Suprapubic skin (tissue), 4 donors: ENCODE data around the gene VPS9D1. TPM values are rescaled to one million over a fixed set of nuclear protein-coding genes. Genes with fewer than 3 reads are reported as not detected.

Experiments used
- DNase-seq, 2 donors: peaks; one replicate each; pipeline ENCODE4 v3.0.0-alpha.2; 2019; ENCODE audit warnings: low spot score in 2 of 2
- H3K27ac ChIP-seq: fragments of 200-600 bp; sonication (generic); one replicate; pipeline ENCODE4 v1.5.1; 2019
- H3K27me3 ChIP-seq: fragments of 200-600 bp; sonication (generic); one replicate; pipeline ENCODE4 v1.5.1; 2019
- H3K36me3 ChIP-seq: fragments of 200-600 bp; sonication (generic); one replicate; pipeline ENCODE4 v1.5.1; 2019
- H3K4me1 ChIP-seq: fragments of 200-600 bp; sonication (generic); one replicate; pipeline ENCODE4 v1.5.1; 2019
- H3K4me3 ChIP-seq: fragments of 200-600 bp; sonication (generic); one replicate; pipeline ENCODE4 v1.5.1; 2019; ENCODE audit warnings: mild to moderate bottlenecking
- H3K9me3 ChIP-seq: fragments of 200-600 bp; sonication (generic); one replicate; pipeline ENCODE4 v1.5.1; 2019
- EP300 ChIP-seq: sonication (generic); formaldehyde crosslinking; IDR thresholded peaks from one replicate; pipeline ENCODE4 v1.6.1; 2017; ENCODE audit warnings: antibody characterized with exemption
- POLR2A ChIP-seq, 2 donors: fragments of 450-650 bp; IDR thresholded peaks; one replicate each; pipeline ENCODE4 v1.6.1; 2017; ENCODE audit warnings: antibody characterized with exemption in 2 of 2, mild to moderate bottlenecking in 2 of 2, moderate library complexity in 2 of 2
- POLR2AphosphoS5 ChIP-seq, 3 donors: sonication (generic); formaldehyde crosslinking; IDR thresholded peaks; one replicate each; pipeline ENCODE4 v1.6.1; 2017; ENCODE audit warnings: antibody characterized with exemption in 3 of 3
- WGBS: methylation state at CpG from one replicate; pipeline ENCODE4 v1.1.5; 2018; 5-methylcytosine and 5-hydroxymethylcytosine counted together
- total RNA-seq, 4 donors: library from RNA; depleted of rRNA; stranded (reverse); fragments of >200 nt; gene quantifications; one replicate each; pipeline ENCODE4 v1.1.0, GENCODE V29; 2016
- TF ChIP-seq, protein P1 (sequence below), 2 donors: fragments of 200-600 bp in 1 of 2; fragments of 450-650 bp in 1 of 2; sonication (generic) in 1 of 2; IDR thresholded peaks; one replicate each; pipeline ENCODE4 v1.5.1; 2016 to 2019; ENCODE audit warnings: antibody characterized with exemption in 2 of 2, mild to moderate bottlenecking in 1 of 2, moderate library complexity in 1 of 2

Gene VPS9D1
- total RNA-seq, 4 donors from 2014 or later: 9.1 to 13.5 (median 10.2) TPM

DNA sequence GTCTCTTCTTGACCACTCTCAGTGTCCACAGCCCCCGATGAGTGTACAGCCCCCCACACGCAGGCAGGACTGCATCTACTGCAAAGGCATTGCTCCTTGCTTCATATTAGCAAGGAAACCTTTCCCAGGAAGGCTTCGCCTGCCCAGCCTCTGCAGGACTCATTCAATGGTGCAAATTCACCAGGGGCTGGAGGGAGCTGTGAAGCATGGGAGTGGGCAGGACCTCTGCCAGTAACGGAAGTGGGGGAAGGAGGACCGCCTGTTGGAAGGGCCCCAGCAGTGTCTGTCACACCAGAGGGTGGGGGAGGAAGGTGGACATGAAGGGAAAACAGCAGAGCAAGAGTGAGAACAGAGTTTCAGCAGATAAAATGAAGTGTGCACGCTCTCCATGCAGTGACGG is 60.6 kb downstream of the VPS9D1 start:
- Histone ChIP-seq H3K27ac (no peak overlapping the region), H3K4me1 (peaks cover 26% of the 10 kb centered on the region), H3K4me3 (no peak overlapping the region), H3K9me3 (no peaks in the 10 kb centered on the region), H3K27me3 (no peaks in the 10 kb centered on the region), H3K36me3 (peaks cover 24% of the 10 kb centered on the region)
- 91% methylated on average over 7 of the region's 7 CpGs for WGBS
- no peak for DNase-seq
- TF ChIP-seq EP300: no peak
- no peak for TF ChIP-seq POLR2A (IDR thresholded peaks at IDR 0.05)
- TF ChIP-seq, protein P1, sequence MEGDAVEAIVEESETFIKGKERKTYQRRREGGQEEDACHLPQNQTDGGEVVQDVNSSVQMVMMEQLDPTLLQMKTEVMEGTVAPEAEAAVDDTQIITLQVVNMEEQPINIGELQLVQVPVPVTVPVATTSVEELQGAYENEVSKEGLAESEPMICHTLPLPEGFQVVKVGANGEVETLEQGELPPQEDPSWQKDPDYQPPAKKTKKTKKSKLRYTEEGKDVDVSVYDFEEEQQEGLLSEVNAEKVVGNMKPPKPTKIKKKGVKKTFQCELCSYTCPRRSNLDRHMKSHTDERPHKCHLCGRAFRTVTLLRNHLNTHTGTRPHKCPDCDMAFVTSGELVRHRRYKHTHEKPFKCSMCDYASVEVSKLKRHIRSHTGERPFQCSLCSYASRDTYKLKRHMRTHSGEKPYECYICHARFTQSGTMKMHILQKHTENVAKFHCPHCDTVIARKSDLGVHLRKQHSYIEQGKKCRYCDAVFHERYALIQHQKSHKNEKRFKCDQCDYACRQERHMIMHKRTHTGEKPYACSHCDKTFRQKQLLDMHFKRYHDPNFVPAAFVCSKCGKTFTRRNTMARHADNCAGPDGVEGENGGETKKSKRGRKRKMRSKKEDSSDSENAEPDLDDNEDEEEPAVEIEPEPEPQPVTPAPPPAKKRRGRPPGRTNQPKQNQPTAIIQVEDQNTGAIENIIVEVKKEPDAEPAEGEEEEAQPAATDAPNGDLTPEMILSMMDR (IDR thresholded peaks at IDR 0.05): no peak
- no peak for TF ChIP-seq POLR2AphosphoS5 (IDR thresholded peaks at IDR 0.05)

DNA sequence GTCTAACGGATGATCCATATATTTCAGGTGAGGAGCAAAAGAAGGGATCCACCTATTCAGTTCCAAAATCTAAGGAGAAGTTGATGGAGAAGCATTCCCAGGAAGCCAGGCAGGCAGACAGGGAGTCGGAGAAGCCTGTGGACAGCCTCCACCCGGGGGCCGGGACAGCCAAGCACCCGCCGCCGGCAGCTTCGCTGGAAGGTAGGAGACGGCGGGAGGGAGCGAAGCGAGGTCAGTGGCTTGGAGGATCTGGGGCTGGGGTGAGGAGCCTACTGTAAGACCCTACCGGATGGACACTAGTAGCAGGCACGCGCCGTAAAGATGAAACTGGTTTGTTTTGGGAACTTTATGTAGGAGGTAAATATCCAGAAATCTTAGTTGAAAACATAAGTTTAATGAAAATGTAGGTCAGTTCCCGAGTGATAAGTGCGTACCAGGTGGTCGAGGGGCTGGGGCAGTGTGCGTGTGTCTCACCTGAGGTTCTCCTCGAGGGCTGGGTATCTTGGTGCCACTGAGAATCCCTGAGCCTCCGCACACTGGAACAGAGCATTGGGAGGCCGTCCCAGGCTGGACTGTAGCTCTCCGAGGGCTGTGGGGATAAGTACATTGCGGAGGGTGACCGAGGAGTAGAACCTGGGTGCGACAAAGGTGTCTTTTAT is 62.3 kb downstream of the VPS9D1 start:
- peak in 1 of 2 donors; percentile 77 for DNase-seq
- Histone ChIP-seq H3K27me3 (no peaks in the 10 kb centered on the region), H3K4me3 (peak overlapping the region; percentile 75), H3K27ac (peak overlapping the region; percentile 68), H3K36me3 (peaks cover 25% of the 10 kb centered on the region), H3K9me3 (no peaks in the 10 kb centered on the region), H3K4me1 (peaks cover 26% of the 10 kb centered on the region)
- no peak for TF ChIP-seq EP300
- no peak for TF ChIP-seq POLR2AphosphoS5 (IDR thresholded peaks at IDR 0.05)
- TF ChIP-seq, protein P1 (IDR thresholded peaks at IDR 0.05): no peak
- no peak for TF ChIP-seq POLR2A (IDR thresholded peaks at IDR 0.05)
- WGBS: 9% methylated on average over 25 of the region's 27 CpGs

DNA sequence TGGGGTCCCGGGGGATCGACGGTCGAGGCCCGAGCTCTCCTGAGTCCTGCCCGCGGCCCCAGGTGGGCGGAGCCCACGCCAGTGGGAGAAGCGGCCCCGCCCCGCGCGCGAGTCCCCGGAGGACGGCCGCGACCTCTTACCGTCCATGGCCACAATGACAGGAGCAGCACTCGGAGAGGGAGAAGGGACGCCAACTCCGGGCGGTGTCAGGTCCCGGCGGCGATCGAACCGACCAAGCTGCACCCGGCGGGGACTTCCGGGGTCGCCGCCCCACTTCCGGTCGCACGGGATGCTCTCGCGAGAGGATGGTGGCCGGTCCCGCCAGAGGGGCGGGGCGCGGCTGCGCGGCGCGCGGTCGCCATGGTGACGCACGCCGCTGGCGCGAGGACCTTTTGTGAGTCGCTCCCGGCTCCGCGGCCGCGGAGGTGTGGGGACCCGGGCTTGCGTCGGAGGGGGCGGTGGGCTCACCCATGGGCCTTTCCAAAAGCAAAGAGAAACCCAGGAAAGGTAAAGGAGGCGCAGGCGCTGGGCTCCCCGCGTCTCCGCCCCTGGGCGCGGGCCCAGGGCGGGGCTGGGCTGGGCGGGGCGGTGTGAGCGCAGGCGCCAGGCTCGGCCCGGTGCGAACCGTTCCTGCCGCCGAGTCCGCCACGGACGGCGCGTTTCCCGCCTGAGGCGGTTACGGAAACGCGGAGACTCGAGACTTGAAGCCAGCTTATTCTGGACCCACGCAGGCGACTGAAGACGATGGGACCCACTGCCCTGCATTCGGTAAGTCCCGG is 63.1 kb downstream of the VPS9D1 start, which contains the start of the genes CHMP1A and SPATA33:
CHMP1A (minus strand) TSS at position 267 of the 779 bp plus-strand sequence; CDS start at position 147, 120 bp downstream.
SPATA33 (plus strand) TSS at position 395 of the 779 bp plus-strand sequence; CDS start at position 471, 76 bp downstream.
- TF ChIP-seq, protein P1 (IDR thresholded peaks at IDR 0.05): no peak
- TF ChIP-seq EP300: no peak
- peak; percentile 56 to 86 (median 73) for TF ChIP-seq POLR2AphosphoS5 (IDR thresholded peaks at IDR 0.05)
- TF ChIP-seq POLR2A (IDR thresholded peaks at IDR 0.05): peak in 1 of 2 donors; percentile 34
- H3K36me3 ChIP-seq: peaks cover 27% of the 10 kb centered on the region
- H3K4me3 ChIP-seq: peak within 1 kb of the TSS; percentile 75
- H3K27me3 ChIP-seq: no peaks in the 10 kb centered on the region
- WGBS: 0% methylated on average over 3 of the region's 99 CpGs
- H3K4me1 ChIP-seq: peaks cover 26% of the 10 kb centered on the region
- DNase-seq: peak; percentile 93 to 94
- peak within 1 kb of the TSS; percentile 68 for H3K27ac ChIP-seq
- H3K9me3 ChIP-seq: no peaks in the 10 kb centered on the region

Other genes starting within 250 kb of the VPS9D1 start
- gene ANKRD11, start 230.3 kb downstream of the VPS9D1 start, total RNA-seq: 100 to 1,000 TPM in 3 of 4 donors, 10 to 100 TPM in 1; 85.4 to 212 (median 127) TPM
- 100 to 1,000 TPM; 131 to 324 (median 144) TPM for gene SPG7, start 212.5 kb downstream of the VPS9D1 start, total RNA-seq
- 1,000 to 10,000 TPM; 4,033 to 9,308 (median 7,964) TPM for gene RPL13, start 160.2 kb downstream of the VPS9D1 start, total RNA-seq
- gene CPNE7, start 145.1 kb downstream of the VPS9D1 start, total RNA-seq: 10 to 100 TPM in 1 of 4 donors, 1 to 10 TPM in 1, under 1 TPM in 1, not detected in 1; 0.51 to 12.9 (median 2.9) TPM
- 1 to 10 TPM in 3 of 4 donors, not detected in 1; 1.3 to 2.3 (median 2.2) TPM for gene DPEP1, start 107.3 kb downstream of the VPS9D1 start, total RNA-seq
- gene CHMP1A, start 63.2 kb downstream of the VPS9D1 start, total RNA-seq: 100 to 1,000 TPM in 1 of 4 donors, 10 to 100 TPM in 3; 71.8 to 125 (median 86.6) TPM
- 1 to 10 TPM; 3.2 to 9.7 (median 4.4) TPM for gene SPATA33, start 63.1 kb downstream of the VPS9D1 start, total RNA-seq
- gene CDK10, start 34.2 kb downstream of the VPS9D1 start, total RNA-seq: 100 to 1,000 TPM in 1 of 4 donors, 10 to 100 TPM in 3; 42.8 to 118 (median 55.0) TPM
- 10 to 100 TPM; 14.1 to 32.3 (median 21.5) TPM for gene SPATA2L, start 19.2 kb downstream of the VPS9D1 start, total RNA-seq
- gene ZNF276, start 639 bp upstream of the VPS9D1 start, total RNA-seq: 100 to 1,000 TPM in 1 of 4 donors, 10 to 100 TPM in 3; 39.8 to 106 (median 46.0) TPM
- 10 to 100 TPM in 1 of 4 donors, 1 to 10 TPM in 3; 2.8 to 11.3 (median 8.1) TPM for gene FANCA, start 95.7 kb upstream of the VPS9D1 start, total RNA-seq
- 1 to 10 TPM; 4.5 to 6.6 (median 5.5) TPM for gene SPIRE2, start 107.6 kb upstream of the VPS9D1 start, total RNA-seq
- gene TCF25, start 152.7 kb upstream of the VPS9D1 start, total RNA-seq: 100 to 1,000 TPM; 166 to 260 (median 182) TPM
- 10 to 100 TPM in 2 of 4 donors, 1 to 10 TPM in 2; 3.6 to 29.3 (median 8.9) TPM for gene MC1R, start 198.0 kb upstream of the VPS9D1 start, total RNA-seq
- 1 to 10 TPM; 1.2 to 9.2 (median 4.6) TPM for gene TUBB3, start 202.4 kb upstream of the VPS9D1 start, total RNA-seq
- gene DEF8, start 227.9 kb upstream of the VPS9D1 start, total RNA-seq: 100 to 1,000 TPM in 2 of 4 donors, 10 to 100 TPM in 2; 89.3 to 107 (median 99.7) TPM